ENCODE results near the gene AK9.
"Not testable (repeated sequence)": the region's sequence is repeated elsewhere in the genome, so short reads cannot be mapped to it uniquely, and the experiment has no call there.

The AK9 gene

DNA sequence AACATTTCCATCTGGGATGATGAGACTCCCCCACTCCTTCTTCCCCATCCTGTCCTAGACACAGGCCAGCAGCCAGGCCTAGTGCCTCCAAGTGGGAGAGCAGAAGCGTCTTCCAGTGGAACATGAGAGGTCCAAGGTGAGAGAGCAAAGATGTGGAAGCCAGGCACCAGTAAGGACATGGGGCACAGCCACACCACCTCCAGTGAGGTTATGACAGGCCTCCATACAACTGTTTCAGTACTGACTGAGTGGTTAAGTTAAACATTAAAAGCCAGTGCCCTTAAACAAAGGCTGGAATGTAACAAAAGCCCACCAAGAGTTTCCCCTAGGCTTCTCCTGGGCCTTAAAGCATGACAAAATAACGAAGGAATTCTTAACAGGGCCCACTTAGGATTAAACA is 213.3 kb downstream of the AK9 start:
- DNase-seq, result no peak

DNA sequence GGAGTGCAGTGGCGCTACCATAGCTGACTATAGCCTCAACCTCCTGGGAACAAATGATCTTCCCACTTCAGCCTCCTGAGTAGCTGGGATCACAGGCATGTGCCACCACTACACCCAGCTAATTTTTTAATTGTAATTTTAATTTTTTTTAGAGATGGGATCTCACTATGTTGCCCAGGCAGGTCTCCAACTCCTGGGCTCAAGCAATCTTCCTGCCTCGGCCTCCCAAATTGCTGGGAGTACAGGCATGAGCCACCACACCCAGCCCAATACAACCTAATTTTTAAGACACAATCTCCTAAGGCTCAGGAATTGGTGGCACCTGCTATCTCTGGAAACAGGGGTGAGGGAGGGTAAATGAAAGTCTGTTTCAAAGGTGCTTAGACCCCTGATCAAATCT is 213.8 kb downstream of the AK9 start:
- DNase-seq, result no peak

DNA sequence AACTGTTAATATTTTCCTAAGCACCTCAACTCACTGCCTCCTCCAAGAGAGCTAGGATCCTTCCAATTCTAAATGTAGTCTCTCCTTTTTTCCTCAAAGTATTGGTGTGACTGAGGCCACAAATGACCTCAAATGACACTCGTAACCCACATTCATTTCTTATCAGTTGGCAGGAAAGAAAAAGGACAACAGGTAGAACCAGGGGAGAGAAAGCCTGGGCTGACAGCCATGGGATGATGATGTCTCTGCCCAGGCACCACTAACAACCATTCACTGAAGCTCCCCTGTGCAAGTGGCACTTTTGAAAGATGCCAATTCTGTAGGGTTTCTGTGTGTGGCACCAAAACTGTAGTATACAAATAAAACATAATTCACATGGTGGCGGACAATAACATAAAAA is 215.4 kb downstream of the AK9 start:
- no peak for DNase-seq

DNA sequence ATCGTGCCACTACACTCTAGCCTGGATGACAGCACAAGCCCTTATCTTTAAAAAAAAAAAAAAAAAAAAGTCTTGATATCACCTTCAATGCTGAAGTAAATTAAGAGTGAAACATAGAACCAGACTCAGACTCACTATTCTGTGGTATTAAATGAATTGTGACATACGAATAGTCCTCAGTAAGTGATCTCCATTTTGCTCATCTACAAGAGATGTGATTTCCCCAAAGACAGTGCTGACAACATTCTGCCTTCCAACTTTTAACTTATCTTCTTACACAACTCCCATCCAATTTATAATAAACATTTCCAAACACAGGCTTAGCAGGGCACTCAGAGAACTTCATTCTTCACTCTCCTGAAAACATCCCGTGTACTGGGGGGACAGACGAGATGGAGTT is 216.0 kb downstream of the AK9 start:
- DNase-seq, result no peak

DNA sequence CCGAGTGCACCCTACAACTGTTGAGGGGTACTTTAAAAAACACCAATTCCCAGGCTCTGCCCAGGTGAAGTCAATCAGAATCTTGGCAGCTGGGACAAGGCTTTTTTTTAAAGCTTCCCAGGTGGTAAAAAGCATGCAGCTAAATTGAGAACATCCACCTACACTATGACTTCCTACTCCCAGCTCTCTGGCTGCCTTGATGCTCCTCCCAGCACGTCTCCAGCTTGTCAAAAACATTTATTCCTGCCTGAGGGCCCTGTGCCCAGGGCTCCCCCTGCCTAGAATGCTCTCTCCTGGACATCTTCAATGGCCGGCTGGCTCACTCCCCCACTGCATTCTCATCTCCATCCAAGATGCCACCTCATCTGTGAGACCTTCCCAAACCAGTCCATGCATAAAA is 217.9 kb downstream of the AK9 start:
- DNase-seq, result no peak

DNA sequence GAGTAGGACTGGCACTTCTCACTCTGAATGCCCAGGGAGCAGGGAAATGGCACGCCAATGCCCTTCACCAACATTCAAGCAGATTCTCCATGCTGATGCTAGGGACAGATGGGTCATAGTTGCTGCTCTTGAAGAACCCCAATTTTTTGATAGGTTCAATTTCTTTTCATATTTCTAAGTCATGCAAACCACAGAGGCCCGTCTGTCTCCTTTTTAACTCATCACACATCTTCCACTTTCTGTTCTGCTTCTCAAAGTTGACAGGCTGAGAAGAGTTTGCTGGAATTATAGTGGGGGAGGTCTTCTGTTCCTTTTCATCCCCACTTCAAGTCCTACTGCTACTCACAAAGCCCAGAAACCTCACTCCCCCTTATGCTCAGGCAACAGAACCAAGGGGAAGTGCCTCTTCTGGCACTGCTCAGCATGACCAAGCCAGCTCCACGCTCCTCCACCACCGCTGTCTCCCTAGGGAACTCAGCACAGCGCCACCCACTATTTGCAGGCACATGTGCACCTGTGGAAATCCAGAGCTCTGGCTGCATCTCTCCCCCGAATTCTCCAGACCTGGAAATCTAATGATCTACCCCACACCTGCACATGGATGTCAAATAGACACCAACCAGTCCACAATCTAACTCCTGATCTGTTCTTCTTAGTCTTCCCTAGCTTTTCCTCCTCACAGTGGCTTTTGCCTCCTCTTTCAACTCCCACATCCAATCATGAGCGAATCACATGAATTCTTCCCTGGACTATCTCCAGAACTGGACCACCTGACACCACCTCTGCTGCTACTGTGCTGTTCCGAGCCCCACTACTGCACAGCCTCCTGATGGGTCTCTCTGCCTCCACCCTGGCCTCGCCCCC is 218.6 kb downstream of the AK9 start:
- peak in 1 of 2 experiments; percentile 14 for DNase-seq

DNA sequence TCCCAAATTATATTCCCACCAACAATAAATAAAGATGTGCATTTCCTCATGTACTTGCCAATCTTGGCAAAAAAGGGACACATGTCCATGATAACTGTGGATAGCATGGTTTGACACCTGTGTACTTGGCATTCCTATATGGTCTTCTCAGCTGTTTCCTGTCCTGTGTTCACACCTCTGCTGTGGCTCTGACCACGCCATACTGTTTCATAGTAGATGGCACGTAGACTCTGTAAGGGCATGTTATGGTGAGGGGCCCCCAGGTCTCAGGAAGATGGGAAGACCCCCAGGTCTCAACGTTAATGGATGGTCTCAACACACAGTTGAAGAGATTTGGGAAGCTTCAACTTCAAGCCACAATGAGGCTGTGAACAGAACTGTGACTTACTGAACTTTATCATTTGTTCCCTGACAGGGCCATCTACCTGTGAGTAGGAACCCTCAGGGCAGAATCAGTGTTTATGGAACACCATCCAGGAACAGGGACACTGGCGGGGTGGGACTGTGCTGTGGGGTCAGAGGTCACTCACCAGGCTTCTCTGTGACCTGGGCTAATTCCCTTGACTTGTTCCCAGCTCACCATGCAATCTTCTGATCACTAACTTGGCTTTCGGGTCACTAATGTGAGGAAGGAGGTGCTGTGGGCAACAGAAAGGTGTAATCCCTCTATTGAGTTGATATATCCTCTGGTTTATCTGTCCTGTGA is 219.7 kb downstream of the AK9 start:
- DNase-seq, result no peak

DNA sequence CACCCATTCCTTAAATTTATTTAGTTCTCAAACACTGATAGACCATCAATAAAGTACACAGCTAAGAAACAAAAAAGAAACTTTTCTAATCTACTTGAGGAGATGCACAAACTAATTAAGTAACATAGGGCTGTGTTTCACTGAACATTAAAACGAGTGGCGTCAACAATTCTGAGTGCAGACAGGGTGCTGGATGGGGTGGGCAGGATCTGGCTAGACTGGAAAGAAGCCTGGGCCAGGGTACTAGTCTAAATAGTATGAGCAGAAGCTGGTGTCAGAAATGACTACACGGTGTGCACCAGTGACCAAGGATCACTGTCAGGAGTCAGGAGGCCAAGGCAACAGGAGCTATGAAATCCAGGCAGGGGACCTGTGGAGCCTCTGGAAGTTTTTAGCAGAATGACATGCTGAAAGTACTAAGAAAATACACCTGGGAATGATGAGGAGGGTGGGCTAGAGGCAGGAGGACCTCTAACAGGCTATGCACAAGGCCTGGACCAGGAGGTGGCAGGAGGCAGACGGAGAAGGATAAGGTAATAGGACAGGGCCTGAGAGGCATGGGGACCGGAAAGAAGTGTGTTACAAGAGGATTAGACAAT is 221.3 kb downstream of the AK9 start:
- DNase-seq, result no peak

DNA sequence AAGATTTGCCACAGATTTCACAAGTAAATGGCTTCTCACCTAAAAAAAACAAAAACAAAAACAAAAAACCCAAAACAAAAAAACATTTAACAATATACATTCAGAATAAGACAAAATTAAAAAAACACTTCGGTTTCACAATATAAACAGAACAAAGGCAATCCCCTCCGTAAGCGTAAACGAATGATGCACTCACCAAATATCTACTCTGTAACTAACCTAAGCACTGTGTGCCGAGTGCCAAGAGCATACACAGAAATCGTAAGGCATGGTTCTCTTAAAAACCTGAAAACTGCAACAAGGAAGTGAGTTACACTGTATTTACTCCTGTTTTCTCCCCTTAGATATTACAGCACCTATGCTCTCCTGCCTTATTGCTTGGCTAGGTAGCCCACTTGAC is 223.3 kb downstream of the AK9 start:
- DNase-seq, result no peak

DNA sequence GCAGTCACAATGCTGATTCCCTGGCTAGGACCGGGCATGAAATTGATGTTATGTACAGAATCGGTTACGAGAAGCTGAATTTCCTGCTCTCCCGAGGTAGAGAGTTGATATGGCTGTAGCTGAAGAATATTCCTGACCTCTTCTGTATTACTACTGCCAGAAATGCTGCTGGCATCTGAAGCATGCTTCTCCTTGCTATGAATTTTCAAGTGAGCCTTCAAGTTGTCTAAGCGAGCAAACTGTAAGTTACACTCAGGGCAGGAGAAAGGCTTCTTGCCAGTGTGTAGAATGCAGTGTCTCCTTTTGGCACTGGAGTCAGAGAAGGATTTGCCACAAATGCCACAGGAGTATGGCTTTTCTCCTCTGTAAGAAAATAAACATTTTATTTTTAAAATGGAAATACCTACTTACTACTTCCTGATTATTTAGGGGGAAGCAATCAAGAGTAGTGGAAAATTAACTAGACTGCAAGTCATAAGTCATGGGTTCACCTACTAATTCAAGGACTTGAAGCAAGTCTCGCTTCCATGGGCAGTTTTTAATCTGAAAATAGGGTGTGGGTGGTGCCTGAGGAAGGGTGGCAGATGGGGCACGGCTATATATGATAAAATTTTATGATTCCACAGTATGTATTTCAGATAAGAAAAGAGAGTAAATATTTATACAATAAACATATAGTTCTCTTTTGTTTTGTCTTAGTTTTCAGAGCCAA is 224.6 kb downstream of the AK9 start:
- no peak for DNase-seq

DNA sequence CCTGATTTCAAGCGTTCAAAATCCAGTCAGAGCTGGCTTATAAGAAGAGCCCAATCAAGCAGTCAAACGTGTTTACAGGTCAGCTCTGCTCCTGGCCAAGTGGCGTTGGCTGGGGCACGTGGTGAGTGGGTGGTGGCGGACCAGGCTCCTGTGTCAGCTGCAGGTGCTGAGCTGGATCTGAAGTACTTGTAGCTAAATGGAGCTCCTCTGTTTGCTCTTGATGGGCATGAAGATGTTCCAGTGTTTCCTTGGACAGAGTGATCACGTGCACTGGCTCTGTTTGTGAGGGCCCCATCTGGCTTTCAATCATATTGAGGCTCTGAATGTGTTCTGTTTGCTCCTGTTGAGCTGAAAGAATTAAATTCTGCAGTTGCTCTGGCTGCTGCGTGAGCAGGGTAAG is 225.2 kb downstream of the AK9 start:
- no peak for DNase-seq

DNA sequence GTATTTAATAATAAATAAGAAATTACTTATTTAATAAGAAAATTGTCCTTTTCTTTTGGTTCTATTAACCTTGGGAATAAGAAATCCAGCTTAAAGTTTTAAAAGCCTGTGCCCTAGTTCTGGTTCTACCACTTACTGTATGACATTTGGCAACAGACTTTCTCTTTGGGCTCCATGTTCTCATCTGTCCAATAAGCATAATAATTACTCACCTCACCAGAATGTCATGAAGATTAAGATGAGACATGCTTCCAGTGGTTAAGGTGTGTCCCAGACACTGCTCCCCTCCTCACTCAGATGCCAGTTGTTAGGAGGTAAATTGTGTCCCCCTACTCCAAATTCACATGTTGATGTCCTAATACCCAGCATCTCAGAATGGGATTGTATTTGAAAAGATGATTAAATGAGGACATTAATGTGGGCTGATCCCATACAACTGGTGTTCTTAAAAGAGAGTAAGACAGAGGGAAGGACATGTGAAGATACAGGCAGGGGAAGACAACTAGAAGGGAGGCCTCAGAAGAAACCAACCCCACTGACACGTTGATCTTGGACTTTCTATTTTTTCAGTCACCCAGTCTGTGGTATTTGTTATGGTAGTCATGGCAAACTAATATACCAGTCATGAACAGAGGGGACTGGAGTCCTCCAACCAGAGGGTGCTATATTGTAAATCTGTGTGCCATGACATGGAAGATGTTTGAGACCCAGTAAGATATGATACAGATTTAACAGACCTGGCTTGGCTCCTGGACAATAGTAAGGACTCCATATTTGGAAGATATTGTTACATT is 229.1 kb downstream of the AK9 start:
- no peak for DNase-seq

DNA sequence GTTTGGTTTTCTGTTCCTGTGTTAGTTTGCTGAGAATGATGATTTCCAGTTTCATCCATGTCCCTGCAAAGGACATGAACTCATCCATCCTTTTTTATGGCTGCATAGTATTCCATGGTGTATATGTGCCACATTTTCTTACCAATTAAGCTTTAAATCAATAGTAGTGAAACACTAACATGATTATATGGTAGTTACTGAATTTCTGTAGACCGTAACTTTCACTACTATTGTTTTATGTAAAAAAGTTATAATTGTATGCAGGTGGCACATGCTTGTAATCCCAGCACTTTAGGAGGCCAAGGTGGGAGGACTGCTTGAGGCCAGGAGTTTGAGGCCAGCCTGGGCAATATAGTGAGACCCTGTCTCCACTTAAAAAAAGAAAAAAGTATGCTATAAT is 229.8 kb downstream of the AK9 start:
- DNase-seq, result not testable (repeated sequence)

DNA sequence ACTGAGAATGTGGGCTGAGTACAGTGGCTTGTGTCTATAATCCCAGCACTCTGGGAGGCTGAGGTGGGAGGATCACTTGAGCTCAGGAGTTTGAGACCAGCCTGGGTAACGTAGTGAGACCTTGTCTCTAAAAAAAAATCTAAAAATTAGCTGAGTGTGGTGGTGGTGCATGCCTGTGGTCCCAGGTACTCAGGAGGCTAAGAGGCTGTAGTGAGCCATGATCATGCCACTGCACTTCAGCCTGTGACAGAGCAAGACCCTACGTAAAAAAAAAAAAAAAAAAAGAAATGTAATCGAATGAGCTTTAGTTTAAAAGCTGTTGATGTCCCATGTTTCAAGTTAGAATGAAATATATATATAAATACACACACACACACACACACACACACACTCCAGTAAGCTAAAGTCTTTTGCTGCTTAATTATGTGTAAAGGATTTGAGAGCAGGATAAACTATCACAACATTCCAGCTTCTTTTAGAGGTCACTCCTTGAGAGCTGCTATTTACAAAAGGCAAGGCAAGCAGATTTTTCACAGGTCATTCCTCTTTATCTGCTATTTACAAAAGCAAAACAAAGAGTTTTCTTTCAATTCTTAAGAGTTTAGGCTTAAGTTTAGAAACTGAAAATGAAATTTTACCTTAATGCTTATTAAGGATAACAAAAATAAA is 230.7 kb downstream of the AK9 start:
- no peak for DNase-seq

DNA sequence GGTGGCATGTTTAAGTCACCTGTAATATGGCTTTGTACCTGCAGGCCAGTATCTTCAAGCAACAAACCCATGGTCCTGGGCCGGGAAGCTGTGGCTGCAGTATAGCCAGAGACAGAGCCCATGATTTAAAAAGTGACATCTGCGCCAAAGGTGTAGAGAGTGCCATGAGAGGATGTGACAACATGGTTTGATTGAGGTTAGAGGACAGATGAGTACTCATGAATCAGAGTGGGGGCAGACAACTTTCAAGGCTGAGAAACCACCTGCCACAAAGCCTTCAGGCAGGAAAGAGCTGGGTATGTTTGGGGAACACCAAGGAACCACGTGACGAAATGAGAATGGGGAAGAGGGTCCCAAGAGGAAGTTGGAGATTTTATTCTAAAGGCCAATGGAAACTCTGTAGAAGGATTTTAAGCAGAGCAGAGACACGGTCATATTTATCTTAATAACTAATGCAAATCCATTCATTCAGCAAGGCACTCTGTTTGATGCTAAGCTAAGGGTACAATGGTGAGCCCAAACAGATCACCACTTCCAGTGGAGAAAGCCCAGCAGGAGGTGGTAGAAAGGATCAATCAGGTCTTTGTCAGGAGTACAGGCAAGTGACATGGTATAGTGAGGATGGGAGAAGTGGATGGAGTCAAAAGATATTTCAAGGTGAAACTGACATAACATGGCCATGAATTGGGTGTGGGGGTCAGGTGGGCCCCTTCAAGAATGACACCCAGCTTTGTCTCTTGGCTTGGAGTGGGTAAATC is 232.0 kb downstream of the AK9 start:
- no peak for DNase-seq

DNA sequence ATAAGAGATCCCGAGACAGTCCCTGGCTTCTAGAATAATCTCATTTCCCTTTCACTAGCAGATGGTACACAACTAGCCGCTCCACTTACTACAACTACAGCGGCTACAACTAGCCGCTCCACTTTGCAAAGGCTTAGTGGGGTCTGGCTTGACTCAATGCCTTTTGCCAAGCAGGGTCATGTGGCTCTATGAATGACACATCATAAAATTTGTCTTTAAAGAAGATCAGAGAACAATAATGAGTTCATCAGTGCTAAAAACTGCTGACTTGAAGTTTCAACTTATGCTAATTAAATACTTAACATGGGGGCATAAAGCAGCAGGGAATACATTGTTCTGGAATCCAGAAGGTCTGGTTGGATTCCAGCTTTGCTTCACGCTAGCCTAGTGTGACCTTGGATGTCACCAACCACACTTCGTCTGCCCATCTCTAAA is 233.4 kb downstream of the AK9 start:
- no peak for DNase-seq

DNA sequence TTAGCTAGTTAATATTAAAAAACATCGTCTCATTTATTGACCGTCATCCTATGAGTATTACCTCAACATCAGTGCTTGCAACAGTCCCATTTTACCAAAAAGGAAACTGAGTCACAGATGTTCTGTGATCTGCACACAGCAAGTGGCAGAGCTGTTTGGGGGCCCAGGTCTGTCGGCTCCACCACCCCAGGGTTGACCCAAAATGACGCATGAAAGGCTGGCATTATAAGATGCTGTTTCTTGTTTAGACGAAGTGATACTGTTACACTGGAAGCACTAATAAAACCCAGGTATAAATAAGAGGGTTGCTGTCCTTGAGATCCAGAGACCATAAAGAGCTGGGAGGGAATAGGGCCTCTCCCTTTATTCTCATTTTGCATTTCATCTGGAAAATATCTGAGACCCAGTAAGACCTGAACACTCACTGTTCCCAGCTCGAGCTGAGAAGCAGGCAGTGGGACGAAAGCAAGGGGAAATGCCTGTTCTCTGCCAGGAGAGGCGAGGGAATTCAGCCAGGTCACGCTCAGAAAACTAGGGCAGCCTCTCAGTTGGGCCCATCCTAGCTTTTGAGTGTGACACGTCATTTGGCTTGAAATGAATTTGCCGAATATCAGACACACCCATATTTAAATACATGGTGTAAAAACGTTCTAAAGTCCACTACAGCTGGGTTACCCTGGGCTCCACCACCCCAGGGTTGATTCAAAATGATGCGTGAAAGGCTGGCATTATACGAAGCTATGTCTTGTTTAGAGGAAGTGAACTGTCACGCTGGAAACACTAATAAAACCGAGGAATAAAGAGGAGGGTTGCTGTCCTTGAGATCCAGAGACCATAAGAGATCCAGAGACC is 234.1 kb downstream of the AK9 start:
- no peak for DNase-seq

DNA sequence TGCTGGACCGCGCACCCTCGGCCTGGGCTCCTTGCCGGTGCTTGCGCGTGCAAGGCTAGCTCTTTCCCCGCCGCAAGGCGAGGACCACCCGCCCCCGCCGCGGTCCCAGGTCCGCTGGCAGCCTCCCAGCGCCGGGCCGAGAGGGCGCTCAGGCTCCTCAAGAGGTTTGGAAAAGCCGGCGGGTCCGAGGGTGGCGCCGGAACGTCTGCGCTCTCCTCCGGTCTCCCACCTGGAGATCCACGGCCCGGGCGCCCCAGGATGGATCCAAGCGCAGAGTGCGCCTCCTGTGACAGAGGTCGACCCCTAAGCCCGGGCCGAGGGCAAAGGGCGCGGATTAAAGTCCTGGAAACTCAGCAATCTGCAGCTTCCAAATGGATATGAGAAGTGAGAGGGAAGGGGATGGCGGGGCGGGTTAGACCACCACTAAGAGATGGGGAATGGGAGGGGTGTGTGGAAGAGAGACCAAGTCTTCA is 234.9 kb downstream of the AK9 start:
- peak in 1 of 2 experiments; percentile 60 for DNase-seq

DNA sequence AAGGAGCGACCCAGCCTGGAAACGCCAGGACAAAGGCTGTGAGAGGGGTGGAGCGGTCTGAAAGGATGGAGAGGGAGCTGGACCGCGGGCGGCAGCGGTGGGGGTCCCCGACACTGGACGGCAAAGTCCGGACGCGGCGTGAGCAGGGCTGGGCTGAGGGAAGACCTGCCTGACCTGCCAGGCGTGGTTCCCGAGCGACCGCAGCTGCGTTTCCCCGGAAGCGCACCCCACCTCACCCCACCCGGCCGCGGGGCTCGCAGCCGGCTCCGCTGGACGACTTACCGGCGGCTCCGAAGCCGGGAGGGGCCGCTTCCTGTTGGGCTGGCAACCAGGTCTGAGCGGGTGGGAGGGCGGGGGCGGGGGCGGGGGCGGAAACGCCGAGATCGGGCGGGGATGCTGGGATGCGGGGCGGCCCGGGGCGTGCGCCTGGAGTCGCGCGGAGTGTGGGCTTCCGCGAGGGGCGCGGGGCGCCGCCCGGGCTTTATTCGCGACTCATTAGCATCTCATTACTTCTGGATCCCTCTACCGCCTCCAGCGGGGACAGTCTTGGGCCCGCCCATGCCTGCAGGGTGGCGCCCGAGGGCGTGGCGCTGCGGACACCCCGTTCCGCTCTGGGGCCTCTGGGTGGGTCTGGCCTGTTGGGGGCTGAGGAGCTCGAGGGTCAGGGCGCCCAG is 235.4 kb downstream of the AK9 start, which contains the start of gene MICAL1:
Gene MICAL1, minus strand, starts transcription at position 336 of the 674 bp plus-strand sequence. CDS start 1,576 bp downstream, outside the sequence.
- DNase-seq, result peak; percentile 21 to 71
